Stomach (tissue), 4 donors: ENCODE results near the gene RELL2.

ENCODE experiments used
- CTCF ChIP-seq, 7 experiments: fragments of 450-650 bp in 4 of 7; fragments of 200-600 bp in 3 of 7; sonication (generic) in 3 of 7; IDR thresholded peaks; one replicate each; pipeline ENCODE4 v1.5.1; 2016 to 2019; ENCODE audit warnings: antibody characterized with exemption in 7 of 7, control low read depth in 2 of 7, mild to moderate bottlenecking in 1 of 7
- EP300 ChIP-seq: sonication (generic); formaldehyde crosslinking; IDR thresholded peaks from one replicate; pipeline ENCODE4 v1.6.1; 2017; ENCODE audit warnings: antibody characterized with exemption
- POLR2A ChIP-seq, 4 donors: fragments of 450-650 bp; IDR thresholded peaks; one replicate each; pipeline ENCODE4 v1.6.1; 2016; ENCODE audit warnings: antibody characterized with exemption in 4 of 4, control low read depth in 2 of 4, mild to moderate bottlenecking in 1 of 4, moderate library complexity in 1 of 4
- POLR2AphosphoS5 ChIP-seq, 3 donors: sonication (generic); formaldehyde crosslinking; IDR thresholded peaks; one replicate each; pipeline ENCODE4 v1.6.1; 2016; ENCODE audit warnings: antibody characterized with exemption in 3 of 3

DNA sequence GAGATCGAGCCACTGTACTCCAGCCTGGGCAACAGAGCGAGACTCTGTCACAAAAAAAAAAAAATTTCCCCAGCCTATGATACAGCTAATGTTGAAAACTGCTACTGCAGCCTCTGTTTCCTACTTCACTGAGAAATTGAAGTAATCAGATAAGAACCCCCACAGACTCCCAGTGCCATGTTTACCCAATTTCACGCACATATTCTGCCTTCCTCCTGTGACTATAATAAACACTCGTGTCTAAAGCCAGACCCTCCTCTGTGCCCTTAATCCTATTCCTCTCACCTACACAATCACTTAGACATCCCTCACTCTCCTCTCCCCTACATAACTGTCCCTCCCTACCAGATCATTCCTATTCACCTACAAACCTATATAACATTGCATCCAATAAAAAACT, 38.9 kb downstream of the RELL2 start:
- TF ChIP-seq CTCF (IDR thresholded peaks at IDR 0.05) (no peak), EP300 (no peak), POLR2A (IDR thresholded peaks at IDR 0.05) (no peak), POLR2AphosphoS5 (IDR thresholded peaks at IDR 0.05) (no peak)
